ENCODE results near the gene USP17L27. TPM values are rescaled to one million over a fixed set of nuclear protein-coding genes. Genes with fewer than 3 reads are reported as not detected.
A peak's percentile ranks its signal among the peaks of the same experiment; 100 is the strongest.
"Not testable (repeated sequence)": the region's sequence is repeated elsewhere in the genome, so short reads cannot be mapped to it uniquely, and the experiment has no call there.

USP17L27 gene
- total RNA-seq, 1 donor from 2014 or later: not detected

- DNase-seq: peak; percentile 71
- H3K27me3 Mint-ChIP-seq (ENCODE audit: unreplicated experiment); H3K4me3 Mint-ChIP-seq (ENCODE audit: unreplicated experiment); H3K9me3 Mint-ChIP-seq (ENCODE audit: unreplicated experiment); H3K4me1 Mint-ChIP-seq (ENCODE audit: low read depth, unreplicated experiment); H3K27ac Mint-ChIP-seq (ENCODE audit: unreplicated experiment); H3K36me3 Mint-ChIP-seq (ENCODE audit: unreplicated experiment): not testable (repeated sequence)
- TF ChIP-seq CTCF (IDR thresholded peaks at IDR 0.05; ENCODE audit: partially characterized antibody, unreplicated experiment): peak; percentile 84
These were observed 37.1 kb downstream of the USP17L27 start for GRCh38 chr4:9381012-9381534.

- H3K27me3 Mint-ChIP-seq (ENCODE audit: unreplicated experiment): no peaks in the 10 kb centered on the region
- no peak for TF ChIP-seq CTCF (IDR thresholded peaks at IDR 0.05; ENCODE audit: partially characterized antibody, unreplicated experiment)
- no peaks in the 10 kb centered on the region for H3K36me3 Mint-ChIP-seq (ENCODE audit: unreplicated experiment)
- no peak overlapping the region for H3K4me3 Mint-ChIP-seq (ENCODE audit: unreplicated experiment)
- no peak for DNase-seq
- no peak overlapping the region for H3K27ac Mint-ChIP-seq (ENCODE audit: unreplicated experiment)
- H3K9me3 Mint-ChIP-seq (ENCODE audit: unreplicated experiment): no peaks in the 10 kb centered on the region
- H3K4me1 Mint-ChIP-seq (ENCODE audit: low read depth, unreplicated experiment): no peaks in the 10 kb centered on the region
These were observed 40.2 kb downstream of the USP17L27 start for GRCh38 chr4:9384126-9384525.

DNA sequence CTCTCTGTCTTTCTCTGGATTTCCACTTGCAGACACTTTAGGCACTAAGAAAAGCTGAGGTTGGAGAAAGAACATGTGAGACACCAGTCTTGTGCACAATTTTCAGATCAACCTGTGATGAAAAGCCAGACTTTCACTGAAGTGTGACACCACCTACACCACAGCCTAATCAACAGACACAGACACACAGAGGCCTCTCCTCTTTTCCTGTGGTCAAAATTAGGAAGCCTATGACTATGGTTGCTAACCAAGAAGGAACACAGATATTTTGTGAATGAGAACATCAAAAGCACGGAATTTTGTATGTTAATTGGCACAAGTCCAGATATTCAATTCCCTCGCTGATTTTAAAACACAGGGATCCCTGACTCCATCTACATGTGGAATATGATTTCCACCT lies 45.1 kb downstream of the USP17L27 start:
- H3K9me3 Mint-ChIP-seq (ENCODE audit: unreplicated experiment); H3K27me3 Mint-ChIP-seq (ENCODE audit: unreplicated experiment): not testable (repeated sequence)

More for the DNA sequence above, 45.1 kb downstream of the USP17L27 start:
- not testable (repeated sequence) for DNase-seq; H3K36me3 Mint-ChIP-seq (ENCODE audit: unreplicated experiment); H3K4me3 Mint-ChIP-seq (ENCODE audit: unreplicated experiment); H3K27ac Mint-ChIP-seq (ENCODE audit: unreplicated experiment); H3K4me1 Mint-ChIP-seq (ENCODE audit: low read depth, unreplicated experiment)

Other genes starting within 250 kb of the USP17L27 start
- gene FAM90A26, start 173.7 kb upstream of the USP17L27 start, total RNA-seq (ENCODE audit: unreplicated experiment): not detected
- gene USP17L10, start 133.5 kb upstream of the USP17L27 start, total RNA-seq (ENCODE audit: unreplicated experiment): not detected
- gene USP17L11, start 128.7 kb upstream of the USP17L27 start, total RNA-seq (ENCODE audit: unreplicated experiment): 0.42 TPM
- not detected for gene USP17L12, start 124.0 kb upstream of the USP17L27 start, total RNA-seq (ENCODE audit: unreplicated experiment)
- not detected for gene USP17L13, start 119.3 kb upstream of the USP17L27 start, total RNA-seq (ENCODE audit: unreplicated experiment)
- not detected for gene USP17L15, start 109.8 kb upstream of the USP17L27 start, total RNA-seq (ENCODE audit: unreplicated experiment)
- not detected for gene USP17L17, start 100.3 kb upstream of the USP17L27 start, total RNA-seq (ENCODE audit: unreplicated experiment)
- not detected for gene USP17L18, start 95.5 kb upstream of the USP17L27 start, total RNA-seq (ENCODE audit: unreplicated experiment)
- not detected for gene USP17L19, start 90.8 kb upstream of the USP17L27 start, total RNA-seq (ENCODE audit: unreplicated experiment)
- gene USP17L20, start 86.0 kb upstream of the USP17L27 start, total RNA-seq (ENCODE audit: unreplicated experiment): not detected
- gene USP17L21, start 81.3 kb upstream of the USP17L27 start, total RNA-seq (ENCODE audit: unreplicated experiment): not detected
- gene USP17L22, start 76.5 kb upstream of the USP17L27 start, total RNA-seq (ENCODE audit: unreplicated experiment): not detected
- gene USP17L24, start 19.0 kb upstream of the USP17L27 start, total RNA-seq (ENCODE audit: unreplicated experiment): not detected
- not detected for gene USP17L25, start 14.2 kb upstream of the USP17L27 start, total RNA-seq (ENCODE audit: unreplicated experiment)
- not detected for gene USP17L26, start 9.5 kb upstream of the USP17L27 start, total RNA-seq (ENCODE audit: unreplicated experiment)
- gene USP17L5, start 4.7 kb upstream of the USP17L27 start, total RNA-seq (ENCODE audit: unreplicated experiment): not detected
- not detected for gene USP17L28, start 4.7 kb downstream of the USP17L27 start, total RNA-seq (ENCODE audit: unreplicated experiment)
- gene USP17L29, start 9.5 kb downstream of the USP17L27 start, total RNA-seq (ENCODE audit: unreplicated experiment): not detected
- gene USP17L30, start 19.0 kb downstream of the USP17L27 start, total RNA-seq (ENCODE audit: unreplicated experiment): not detected
- not detected for gene DEFB131A, start 100.3 kb downstream of the USP17L27 start, total RNA-seq (ENCODE audit: unreplicated experiment)